ENCODE data around the gene PLEKHA4.

PLEKHA4 gene

DNA sequence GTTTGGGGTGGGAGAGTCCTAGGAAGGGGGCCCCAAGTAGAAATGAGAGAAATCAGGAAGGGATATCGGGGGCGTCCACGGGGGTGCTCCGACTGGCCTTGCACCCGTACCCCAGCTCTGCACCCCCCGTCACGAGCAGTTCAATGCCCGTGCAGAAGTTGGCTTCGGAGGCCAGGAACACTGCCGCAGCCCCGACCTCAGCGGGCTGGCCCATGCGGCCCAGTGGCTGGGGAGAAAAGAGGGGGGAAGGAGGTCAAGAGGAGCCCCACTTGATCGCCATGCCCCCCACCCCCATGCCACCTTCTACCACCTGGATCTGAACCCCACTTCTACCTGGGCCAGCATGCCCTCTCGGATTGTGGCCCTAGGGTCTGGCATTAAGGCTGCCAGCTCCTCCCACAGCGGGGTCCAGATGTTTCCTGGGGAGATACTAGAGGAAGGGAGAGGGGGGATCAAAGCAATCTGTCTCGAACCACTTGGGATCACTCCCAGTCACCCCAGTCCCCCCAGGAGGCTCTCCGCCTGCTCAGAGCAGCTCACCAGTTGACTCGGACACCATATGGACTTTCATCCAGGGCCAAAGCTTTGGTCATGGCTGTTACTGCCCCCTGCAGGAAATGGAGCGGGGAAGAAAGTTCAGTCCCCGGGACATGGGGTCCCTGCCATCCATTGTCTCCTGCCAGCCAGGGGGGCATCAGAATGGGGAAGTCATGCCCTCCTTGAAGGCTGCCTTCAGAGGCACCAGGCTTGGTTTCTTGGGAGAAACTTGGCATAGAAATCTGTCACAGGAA lies 55.1 kb downstream of the PLEKHA4 start:
- in situ Hi-C loops (cut with HindIII; ENCODE audit: low pct_ligation_motif_present, low pct_unique_long_range_greater_than_20kb, low sequenced_read_pairs) = no loop called here
- DNase-seq = no peak

GRCh38 chr19:48812094-48812929 lies 56.1 kb downstream of the PLEKHA4 start:
- in situ Hi-C loops (cut with HindIII; ENCODE audit: low pct_ligation_motif_present, low pct_unique_long_range_greater_than_20kb, low sequenced_read_pairs) = no loop called here
- DNase-seq = peak; percentile 72

DNA sequence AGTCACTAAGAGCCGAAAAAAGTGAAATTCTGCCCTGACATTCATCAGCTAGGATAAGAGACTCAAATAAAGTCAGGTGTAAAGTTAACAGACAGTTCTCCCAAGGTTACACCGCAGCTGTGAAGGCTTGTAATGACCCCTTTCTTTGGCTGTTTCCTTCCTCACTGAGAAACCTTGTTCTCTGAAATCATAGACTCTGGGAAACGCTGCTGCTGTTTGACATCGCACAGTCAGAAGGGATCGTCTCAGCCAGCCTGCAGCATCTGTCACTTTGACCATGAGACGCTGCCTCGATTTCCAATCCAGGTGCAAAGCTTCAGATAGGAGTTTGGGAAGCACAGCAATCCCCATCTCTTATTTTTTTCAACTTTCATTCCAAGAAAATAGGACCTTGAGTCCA lies 58.3 kb downstream of the PLEKHA4 start:
- DNase-seq = no peak
- in situ Hi-C loops (cut with HindIII; ENCODE audit: low pct_ligation_motif_present, low pct_unique_long_range_greater_than_20kb, low sequenced_read_pairs) = no loop called here

- in situ Hi-C loops (cut with HindIII; ENCODE audit: low pct_ligation_motif_present, low pct_unique_long_range_greater_than_20kb, low sequenced_read_pairs) = no loop called here
- no peak for DNase-seq
Measured at GRCh38 chr19:48807590-48808308, 60.7 kb downstream of the PLEKHA4 start.

DNA sequence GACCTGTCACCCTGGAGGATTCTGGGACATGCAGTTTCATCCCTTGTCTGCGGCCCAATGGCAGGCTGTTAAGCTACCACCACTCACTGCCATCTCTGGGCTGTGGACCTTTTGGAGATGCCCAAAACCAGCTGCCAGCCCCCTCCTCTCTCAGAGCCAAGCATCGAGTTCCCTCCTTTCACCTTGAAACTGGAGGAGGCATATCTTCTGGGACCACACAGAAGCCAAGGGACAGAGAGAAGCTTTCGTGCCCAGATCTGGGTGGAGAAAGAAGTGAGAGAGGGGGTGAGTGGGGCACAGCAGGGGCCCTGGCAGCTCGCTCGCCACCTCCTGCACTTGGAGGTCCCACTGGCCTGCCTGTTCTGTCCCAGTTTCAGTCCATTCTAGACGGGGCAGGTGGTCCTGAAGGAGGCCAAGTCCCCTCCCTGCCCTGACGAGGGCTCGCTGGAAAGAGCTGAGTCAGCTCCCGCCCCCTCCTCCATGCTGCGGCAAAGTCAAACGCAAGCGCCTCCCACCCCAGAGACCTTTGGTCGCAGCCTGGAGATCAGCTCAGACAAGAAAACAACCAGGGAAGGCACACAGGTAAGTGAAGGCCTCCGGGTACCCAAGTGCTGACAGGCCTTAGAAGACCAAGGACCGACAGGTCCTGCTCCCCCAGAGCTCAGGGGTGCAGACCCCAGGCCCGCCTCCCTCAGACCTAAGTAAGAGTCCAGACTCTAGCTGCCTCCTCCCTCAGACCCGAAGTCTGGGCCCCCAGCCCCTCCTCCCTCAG lies 61.4 kb downstream of the PLEKHA4 start:
- peak; percentile 35 for DNase-seq
- in situ Hi-C loops (cut with HindIII; ENCODE audit: low pct_ligation_motif_present, low pct_unique_long_range_greater_than_20kb, low sequenced_read_pairs) = no loop called here

GRCh38 chr19:48806518-48806817 lies 61.9 kb downstream of the PLEKHA4 start:
- in situ Hi-C loops (cut with HindIII; ENCODE audit: low pct_ligation_motif_present, low pct_unique_long_range_greater_than_20kb, low sequenced_read_pairs) = no loop called here
- DNase-seq = no peak

- DNase-seq = no peak
- in situ Hi-C loops (cut with HindIII; ENCODE audit: low pct_ligation_motif_present, low pct_unique_long_range_greater_than_20kb, low sequenced_read_pairs) = no loop called here
Measured at GRCh38 chr19:48805452-48805851, 63.0 kb downstream of the PLEKHA4 start.

DNA sequence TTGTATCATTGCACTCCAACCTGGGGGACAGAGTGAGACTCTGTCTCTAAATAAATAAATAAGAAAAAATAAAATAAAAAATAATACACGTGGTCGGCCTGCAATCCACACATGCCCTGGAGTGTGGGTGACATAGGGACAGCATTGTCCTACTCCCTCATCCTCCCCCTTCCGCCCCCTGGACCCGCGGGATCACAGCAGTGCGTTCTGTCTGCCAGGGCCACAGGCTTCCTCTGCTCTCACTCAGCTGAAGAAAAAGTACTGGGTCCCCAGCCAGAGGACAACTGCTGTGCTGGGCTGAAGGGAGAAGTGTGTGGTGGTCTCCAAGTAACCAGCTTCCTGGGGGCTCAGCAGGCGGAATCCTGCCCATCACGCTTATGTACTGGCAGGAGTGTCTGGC lies 63.9 kb downstream of the PLEKHA4 start:
- in situ Hi-C loops (cut with HindIII; ENCODE audit: low pct_ligation_motif_present, low pct_unique_long_range_greater_than_20kb, low sequenced_read_pairs) = no loop called here
- DNase-seq = no peak

GRCh38 chr19:48802623-48803022 lies 65.8 kb downstream of the PLEKHA4 start:
- in situ Hi-C loops (cut with HindIII; ENCODE audit: low pct_ligation_motif_present, low pct_unique_long_range_greater_than_20kb, low sequenced_read_pairs) = no loop called here
- DNase-seq = no peak

- DNase-seq = no peak
- in situ Hi-C loops (cut with HindIII; ENCODE audit: low pct_ligation_motif_present, low pct_unique_long_range_greater_than_20kb, low sequenced_read_pairs) = no loop called here
Measured at GRCh38 chr19:48799358-48800300, 68.8 kb downstream of the PLEKHA4 start.

- in situ Hi-C loops (cut with HindIII; ENCODE audit: low pct_ligation_motif_present, low pct_unique_long_range_greater_than_20kb, low sequenced_read_pairs) = no loop called here
- DNase-seq = no peak
Measured at GRCh38 chr19:48798937-48799336, 69.5 kb downstream of the PLEKHA4 start.

DNA sequence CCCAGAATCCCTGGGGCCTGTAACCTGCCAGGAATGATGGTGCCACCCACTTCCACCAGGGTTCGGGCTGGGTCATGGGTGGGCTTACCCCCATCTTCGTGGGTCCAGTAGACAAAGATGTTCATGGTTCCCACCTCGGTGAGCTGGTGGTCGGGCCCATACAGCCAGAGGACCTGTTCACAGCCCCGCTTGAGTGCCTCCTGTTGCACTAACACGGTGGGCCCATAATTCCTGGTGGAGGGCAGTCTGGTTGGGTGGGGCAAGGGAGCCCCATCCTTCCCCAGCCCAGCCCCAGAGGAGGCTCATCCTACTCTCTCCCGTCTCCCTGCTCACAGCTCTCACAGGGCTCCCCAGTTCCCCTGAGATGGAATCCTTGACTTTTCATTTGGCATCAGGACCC lies 71.3 kb downstream of the PLEKHA4 start:
- in situ Hi-C loops (cut with HindIII; ENCODE audit: low pct_ligation_motif_present, low pct_unique_long_range_greater_than_20kb, low sequenced_read_pairs) = no loop called here
- no peak for DNase-seq

DNA sequence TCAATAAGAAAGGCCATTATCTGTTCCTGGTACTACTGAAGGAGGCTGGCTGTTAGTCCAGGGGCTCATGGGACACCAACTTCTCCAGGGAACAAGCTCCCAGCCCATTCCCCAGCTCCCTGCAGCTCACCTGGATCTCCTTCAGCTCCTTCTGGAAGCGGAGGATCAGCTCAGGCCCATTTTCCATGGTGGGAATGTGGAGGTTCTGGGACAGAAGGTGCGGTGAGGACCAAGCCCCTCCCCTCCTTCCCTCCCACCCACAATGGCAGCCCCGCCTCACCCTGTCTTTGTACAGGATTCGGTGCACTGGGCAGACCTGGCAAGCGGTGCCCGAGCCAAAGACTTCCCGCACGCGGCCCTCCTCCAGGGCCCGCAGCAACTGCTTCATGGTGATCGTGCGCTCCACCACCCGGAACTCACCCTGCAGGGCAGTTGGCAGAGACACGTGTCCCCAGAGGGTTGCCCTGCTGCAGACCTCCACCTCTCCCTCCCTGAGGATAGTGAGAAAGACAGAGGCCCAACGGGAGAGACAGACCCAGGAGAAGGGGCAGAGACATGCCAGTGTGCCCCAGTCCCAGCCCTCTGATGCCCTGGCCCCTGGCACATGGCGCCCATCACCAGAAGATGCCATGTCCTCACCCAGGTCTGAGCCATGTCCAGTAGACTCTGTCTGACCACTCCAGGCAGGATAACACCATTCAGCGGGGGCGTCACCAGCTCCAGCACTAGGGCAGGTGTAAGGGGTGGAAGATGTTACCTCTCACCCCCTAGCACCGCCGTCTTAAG lies 71.9 kb downstream of the PLEKHA4 start:
- in situ Hi-C loops (cut with HindIII; ENCODE audit: low pct_ligation_motif_present, low pct_unique_long_range_greater_than_20kb, low sequenced_read_pairs) = no loop called here
- no peak for DNase-seq

- no peak for DNase-seq
- in situ Hi-C loops (cut with HindIII; ENCODE audit: low pct_ligation_motif_present, low pct_unique_long_range_greater_than_20kb, low sequenced_read_pairs) = no loop called here
Measured at GRCh38 chr19:48795685-48796070, 72.7 kb downstream of the PLEKHA4 start.

DNA sequence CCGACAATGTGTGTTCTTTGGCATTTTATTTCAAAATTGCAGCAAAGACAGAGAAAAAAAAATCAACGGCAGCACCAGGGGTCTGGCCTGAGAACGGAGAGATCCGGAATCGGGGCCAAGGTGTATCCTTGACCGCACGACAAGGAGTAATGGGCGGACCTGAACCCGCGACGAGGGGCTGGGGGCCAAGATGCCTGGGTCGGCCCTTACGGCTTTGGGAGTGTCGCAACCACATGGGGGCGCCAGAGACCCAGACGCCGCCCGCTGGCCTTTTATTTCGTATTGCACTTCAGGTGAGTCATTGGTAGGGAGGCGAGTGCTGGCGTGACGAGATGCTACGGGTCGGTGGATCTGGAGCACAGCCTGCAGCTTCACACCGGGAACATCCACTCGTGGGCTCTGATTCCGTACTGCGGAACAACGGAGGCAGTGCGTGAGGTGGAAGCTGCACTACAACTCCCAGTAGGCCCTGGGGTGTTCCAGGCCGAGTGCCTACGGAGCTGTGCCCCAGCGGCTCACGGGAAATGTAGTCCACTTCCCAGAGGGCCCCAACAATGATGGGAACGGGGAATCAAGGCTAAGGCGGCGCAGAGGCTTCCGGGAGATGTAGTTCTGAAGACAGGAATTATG lies 73.2 kb downstream of the PLEKHA4 start:
- in situ Hi-C loops (cut with HindIII; ENCODE audit: low pct_ligation_motif_present, low pct_unique_long_range_greater_than_20kb, low sequenced_read_pairs) = no loop called here
- DNase-seq = peak; percentile 87

DNA sequence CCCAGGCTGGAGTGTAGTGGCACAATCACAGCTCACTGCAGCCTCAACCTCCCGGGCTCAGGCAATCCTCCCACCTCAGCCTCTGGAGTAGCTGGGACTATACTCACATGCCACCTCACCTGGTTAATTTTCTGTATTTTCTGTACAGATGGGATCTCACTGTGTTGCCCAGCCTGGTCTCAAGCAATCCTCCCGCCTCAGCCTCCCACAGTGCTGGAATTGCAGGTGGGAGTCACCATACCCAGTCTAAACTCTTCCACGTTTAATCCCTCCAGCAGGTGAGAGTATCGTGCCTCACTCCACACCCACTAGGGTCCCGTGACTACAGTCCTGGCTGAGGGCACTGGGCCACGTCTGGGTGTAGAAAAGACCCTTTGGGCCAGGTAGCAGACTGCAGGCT lies 74.1 kb downstream of the PLEKHA4 start:
- in situ Hi-C loops (cut with HindIII; ENCODE audit: low pct_ligation_motif_present, low pct_unique_long_range_greater_than_20kb, low sequenced_read_pairs) = no loop called here
- DNase-seq = no peak

DNA sequence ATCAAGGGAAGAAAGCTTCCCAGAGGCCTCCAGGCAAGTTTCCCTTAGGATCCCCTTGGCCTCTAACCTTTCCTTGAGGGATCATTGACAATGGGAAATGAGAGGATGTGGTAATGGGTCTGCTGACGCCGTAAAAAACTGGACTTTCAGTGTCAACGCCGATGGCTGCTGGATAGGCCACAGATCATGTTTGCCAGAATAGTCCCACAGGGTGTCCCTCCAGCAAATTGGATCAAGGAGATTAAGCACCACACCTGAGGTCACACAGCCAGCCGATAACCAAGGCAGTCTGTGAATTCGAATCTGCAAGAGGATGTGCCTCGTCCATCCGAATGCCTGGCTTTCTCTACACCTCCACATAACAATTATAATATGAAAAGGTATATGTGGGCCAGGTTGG lies 75.1 kb downstream of the PLEKHA4 start:
- in situ Hi-C loops (cut with HindIII; ENCODE audit: low pct_ligation_motif_present, low pct_unique_long_range_greater_than_20kb, low sequenced_read_pairs) = no loop called here
- no peak for DNase-seq

All from ACHN (cell line).